ENCODE measurements around the gene GALNT5.
"Not testable (repeated sequence)": the region's sequence is repeated elsewhere in the genome, so short reads cannot be mapped to it uniquely, and the experiment has no call there.

Gene GALNT5

GRCh38 chr2:157267476-157267875 lies 10.0 kb downstream of the GALNT5 start:
- DNase-seq (ENCODE audit: insufficient read length) (no peak), FAIRE-seq (peak; percentile 66)
- TF ChIP-seq POLR2AphosphoS5 (IDR thresholded peaks at IDR 0.05; ENCODE audit: low read depth, low read length) (no peak), POLR2A (IDR thresholded peaks at IDR 0.05; ENCODE audit: low read depth, low read length) (no peak), TAF1 (IDR thresholded peaks at IDR 0.05; ENCODE audit: borderline replicate concordance, low read depth, low read length) (no peak)

GRCh38 chr2:157269060-157269459 lies 11.6 kb downstream of the GALNT5 start:
- DNase-seq (ENCODE audit: insufficient read length) (no peak), FAIRE-seq (no peak)
- TF ChIP-seq POLR2A (IDR thresholded peaks at IDR 0.05; ENCODE audit: low read depth, low read length) = no peak
- no peak for TF ChIP-seq TAF1 (IDR thresholded peaks at IDR 0.05; ENCODE audit: borderline replicate concordance, low read depth, low read length)
- no peak for TF ChIP-seq POLR2AphosphoS5 (IDR thresholded peaks at IDR 0.05; ENCODE audit: low read depth, low read length)

- no peak for DNase-seq (ENCODE audit: insufficient read length)
- no peak for TF ChIP-seq POLR2AphosphoS5 (IDR thresholded peaks at IDR 0.05; ENCODE audit: low read depth, low read length)
- no peak for TF ChIP-seq POLR2A (IDR thresholded peaks at IDR 0.05; ENCODE audit: low read depth, low read length)
- TF ChIP-seq TAF1 (IDR thresholded peaks at IDR 0.05; ENCODE audit: borderline replicate concordance, low read depth, low read length) = no peak
- FAIRE-seq = no peak
Observed at GRCh38 chr2:157269922-157270321, 12.4 kb downstream of the GALNT5 start.

- no peak for DNase-seq (ENCODE audit: insufficient read length)
- no peak for TF ChIP-seq POLR2A (IDR thresholded peaks at IDR 0.05; ENCODE audit: low read depth, low read length)
- no peak for TF ChIP-seq POLR2AphosphoS5 (IDR thresholded peaks at IDR 0.05; ENCODE audit: low read depth, low read length)
- TF ChIP-seq TAF1 (IDR thresholded peaks at IDR 0.05; ENCODE audit: borderline replicate concordance, low read depth, low read length) = no peak
- FAIRE-seq = no peak
Observed at GRCh38 chr2:157271590-157272203, 14.2 kb downstream of the GALNT5 start.

- not testable (repeated sequence) for FAIRE-seq
Observed at GRCh38 chr2:157279311-157279710, 21.8 kb downstream of the GALNT5 start.

GRCh38 chr2:157281316-157281715 lies 23.8 kb downstream of the GALNT5 start:
- DNase-seq (ENCODE audit: insufficient read length) (no peak), FAIRE-seq (no peak)
- TF ChIP-seq TAF1 (IDR thresholded peaks at IDR 0.05; ENCODE audit: borderline replicate concordance, low read depth, low read length) (no peak), POLR2AphosphoS5 (IDR thresholded peaks at IDR 0.05; ENCODE audit: low read depth, low read length) (no peak), POLR2A (IDR thresholded peaks at IDR 0.05; ENCODE audit: low read depth, low read length) (no peak)

More at GRCh38 chr2:157279311-157279710, 21.8 kb downstream of the GALNT5 start:
- DNase-seq (ENCODE audit: insufficient read length) = not testable (repeated sequence)

GRCh38 chr2:157283468-157283867 lies 26.0 kb downstream of the GALNT5 start:
- no peak for FAIRE-seq
- TF ChIP-seq TAF1 (IDR thresholded peaks at IDR 0.05; ENCODE audit: borderline replicate concordance, low read depth, low read length) (no peak), POLR2A (IDR thresholded peaks at IDR 0.05; ENCODE audit: low read depth, low read length) (no peak), POLR2AphosphoS5 (IDR thresholded peaks at IDR 0.05; ENCODE audit: low read depth, low read length) (no peak)
- no peak for DNase-seq (ENCODE audit: insufficient read length)

- DNase-seq (ENCODE audit: insufficient read length) = no peak
- TF ChIP-seq POLR2A (IDR thresholded peaks at IDR 0.05; ENCODE audit: low read depth, low read length) = no peak
- no peak for TF ChIP-seq TAF1 (IDR thresholded peaks at IDR 0.05; ENCODE audit: borderline replicate concordance, low read depth, low read length)
- TF ChIP-seq POLR2AphosphoS5 (IDR thresholded peaks at IDR 0.05; ENCODE audit: low read depth, low read length) = no peak
- FAIRE-seq = no peak
Observed at GRCh38 chr2:157287160-157287559, 29.7 kb downstream of the GALNT5 start.

GRCh38 chr2:157290525-157290924 lies 33.0 kb downstream of the GALNT5 start:
- no peak for TF ChIP-seq POLR2AphosphoS5 (IDR thresholded peaks at IDR 0.05; ENCODE audit: low read depth, low read length)
- no peak for TF ChIP-seq TAF1 (IDR thresholded peaks at IDR 0.05; ENCODE audit: borderline replicate concordance, low read depth, low read length)
- TF ChIP-seq POLR2A (IDR thresholded peaks at IDR 0.05; ENCODE audit: low read depth, low read length) = no peak
- FAIRE-seq (no peak), DNase-seq (ENCODE audit: insufficient read length) (no peak)

GRCh38 chr2:157291018-157291417 lies 33.5 kb downstream of the GALNT5 start:
- TF ChIP-seq POLR2AphosphoS5 (IDR thresholded peaks at IDR 0.05; ENCODE audit: low read depth, low read length) (no peak), POLR2A (IDR thresholded peaks at IDR 0.05; ENCODE audit: low read depth, low read length) (no peak), TAF1 (IDR thresholded peaks at IDR 0.05; ENCODE audit: borderline replicate concordance, low read depth, low read length) (no peak)
- DNase-seq (ENCODE audit: insufficient read length) (no peak), FAIRE-seq (no peak)

GRCh38 chr2:157292853-157293252 lies 35.3 kb downstream of the GALNT5 start:
- DNase-seq (ENCODE audit: insufficient read length) (no peak), FAIRE-seq (no peak)
- TF ChIP-seq POLR2A (IDR thresholded peaks at IDR 0.05; ENCODE audit: low read depth, low read length) (no peak), TAF1 (IDR thresholded peaks at IDR 0.05; ENCODE audit: borderline replicate concordance, low read depth, low read length) (no peak), POLR2AphosphoS5 (IDR thresholded peaks at IDR 0.05; ENCODE audit: low read depth, low read length) (no peak)

- FAIRE-seq (no peak), DNase-seq (ENCODE audit: insufficient read length) (no peak)
- TF ChIP-seq POLR2AphosphoS5 (IDR thresholded peaks at IDR 0.05; ENCODE audit: low read depth, low read length) = no peak
- TF ChIP-seq POLR2A (IDR thresholded peaks at IDR 0.05; ENCODE audit: low read depth, low read length) = no peak
- no peak for TF ChIP-seq TAF1 (IDR thresholded peaks at IDR 0.05; ENCODE audit: borderline replicate concordance, low read depth, low read length)
Observed at GRCh38 chr2:157296490-157296889, 39.0 kb downstream of the GALNT5 start.
